ENCODE data around the gene CD300C.
"Not testable (repeated sequence)": the region's sequence is repeated elsewhere in the genome, so short reads cannot be mapped to it uniquely, and the experiment has no call there.

CD300C gene

GRCh38 chr17:74529243-74529642 is 16.7 kb downstream of the CD300C start:
- DNase-seq: no peak

GRCh38 chr17:74528491-74529199 is 17.3 kb downstream of the CD300C start:
- no peak for DNase-seq

- no peak for DNase-seq
Measured at GRCh38 chr17:74527756-74528155, 18.2 kb downstream of the CD300C start.

- no peak for DNase-seq
Measured at GRCh38 chr17:74527081-74527480, 18.8 kb downstream of the CD300C start.

- DNase-seq: no peak
Measured at GRCh38 chr17:74526681-74527080, 19.2 kb downstream of the CD300C start.

- no peak for DNase-seq
Measured at GRCh38 chr17:74525781-74526288, 20.1 kb downstream of the CD300C start.

- no peak for DNase-seq
Measured at GRCh38 chr17:74525465-74525725, 20.5 kb downstream of the CD300C start.

- DNase-seq: no peak
Measured at GRCh38 chr17:74524653-74525464, 21.1 kb downstream of the CD300C start.

GRCh38 chr17:74523308-74523707 is 22.6 kb downstream of the CD300C start:
- no peak for DNase-seq

- no peak for DNase-seq
Measured at GRCh38 chr17:74522381-74523105, 23.4 kb downstream of the CD300C start.

GRCh38 chr17:74521701-74522201 is 24.2 kb downstream of the CD300C start:
- no peak for DNase-seq

- DNase-seq: no peak
Measured at GRCh38 chr17:74520790-74521480, 25.0 kb downstream of the CD300C start.

- no peak for DNase-seq
Measured at GRCh38 chr17:74520016-74520434, 25.9 kb downstream of the CD300C start.

GRCh38 chr17:74518413-74518981 is 27.4 kb downstream of the CD300C start:
- not testable (repeated sequence) for DNase-seq

GRCh38 chr17:74516561-74517328 is 29.2 kb downstream of the CD300C start:
- DNase-seq: no peak

GRCh38 chr17:74515941-74516340 is 30.0 kb downstream of the CD300C start:
- no peak for DNase-seq

- DNase-seq: no peak
Measured at GRCh38 chr17:74514632-74515334, 31.1 kb downstream of the CD300C start.

GRCh38 chr17:74513987-74514631 is 31.8 kb downstream of the CD300C start:
- no peak for DNase-seq

- DNase-seq: no peak
Measured at GRCh38 chr17:74512624-74513091, 33.3 kb downstream of the CD300C start.

GRCh38 chr17:74512036-74512435 is 33.9 kb downstream of the CD300C start:
- no peak for DNase-seq
